Fibroblast of skin of left biceps (primary cell): Measurements from ENCODE around the gene POGZ.

Source experiments
- DNase-seq, 2 experiments: peaks; one replicate each; pipeline ENCODE4 v3.0.0-alpha.2; 2013; ENCODE audit warnings: low read depth in 2 of 2

The POGZ gene

GRCh38 chr1:151372058-151372934 lies 87.0 kb downstream of the POGZ start, which contains the start of gene SELENBP1:
TSS of gene SELENBP1 (minus strand) at chr1:151372705. CDS start at chr1:151372641, 64 bp downstream.
- DNase-seq, result peak; percentile 10 to 25

GRCh38 chr1:151371370-151372057 lies 87.8 kb downstream of the POGZ start:
- DNase-seq, result no peak

- no peak for DNase-seq
Observed at GRCh38 chr1:151370211-151370911, 88.9 kb downstream of the POGZ start.

GRCh38 chr1:151369621-151370048 lies 89.7 kb downstream of the POGZ start:
- no peak for DNase-seq

- no peak for DNase-seq
Observed at GRCh38 chr1:151369302-151369610, 90.0 kb downstream of the POGZ start.

- DNase-seq, result no peak
Observed at GRCh38 chr1:151368393-151369301, 90.6 kb downstream of the POGZ start.

GRCh38 chr1:151367658-151368392 lies 91.5 kb downstream of the POGZ start:
- DNase-seq, result no peak

GRCh38 chr1:151364996-151365395 lies 94.3 kb downstream of the POGZ start:
- DNase-seq, result no peak

GRCh38 chr1:151362308-151363155 lies 96.8 kb downstream of the POGZ start:
- no peak for DNase-seq

GRCh38 chr1:151361883-151362282 lies 97.4 kb downstream of the POGZ start:
- no peak for DNase-seq

GRCh38 chr1:151356696-151357095 lies 102.6 kb downstream of the POGZ start:
- no peak for DNase-seq
